HEK293 (cell line): ENCODE measurements around the gene SNAI1.

ENCODE experiments used
- YY1 ChIP-seq: fragments of 450-650 bp; formaldehyde crosslinking; IDR thresholded peaks from 2 replicates; pipeline ENCODE4 v1.5.1; 2018; ENCODE audit warnings: missing biosample characterization, missing genetic modification characterization
- ZEB2 ChIP-seq: fragments of 450-650 bp; formaldehyde crosslinking; IDR thresholded peaks from 2 replicates; pipeline ENCODE4 v1.5.1; 2016; ENCODE audit warnings: missing biosample characterization, missing genetic modification characterization
- ZNF133 ChIP-seq: fragments of 450-650 bp; formaldehyde crosslinking; IDR thresholded peaks from 2 replicates; pipeline ENCODE4 v1.5.1; 2016; ENCODE audit warnings: missing biosample characterization, missing genetic modification characterization
- ZNF138 ChIP-seq: fragments of 450-650 bp; formaldehyde crosslinking; IDR thresholded peaks from 2 replicates; pipeline ENCODE4 v1.5.1; 2016; ENCODE audit warnings: missing biosample characterization, missing genetic modification characterization, borderline replicate concordance
- ZNF248 ChIP-seq: fragments of 450-650 bp; formaldehyde crosslinking; IDR thresholded peaks from 2 replicates; pipeline ENCODE4 v1.5.1; 2017; ENCODE audit warnings: missing biosample characterization, missing genetic modification characterization
- ZNF529 ChIP-seq: fragments of 450-650 bp; formaldehyde crosslinking; IDR thresholded peaks from 2 replicates; pipeline ENCODE4 v1.5.1; 2017; ENCODE audit warnings: missing genetic modification characterization, missing biosample characterization; ENCODE audit not compliant: insufficient replicate concordance
- ZNF623 ChIP-seq: fragments of 450-650 bp; formaldehyde crosslinking; IDR thresholded peaks from 2 replicates; pipeline ENCODE4 v1.5.1; 2016; ENCODE audit warnings: missing biosample characterization, missing genetic modification characterization
- ZNF654 ChIP-seq: fragments of 450-650 bp; formaldehyde crosslinking; IDR thresholded peaks from 2 replicates; pipeline ENCODE4 v1.5.1; 2016; ENCODE audit warnings: low read depth, missing biosample characterization, missing genetic modification characterization
- ZNF660 ChIP-seq: fragments of 450-650 bp; IDR thresholded peaks from 2 replicates; pipeline ENCODE4 v1.5.1; 2018; ENCODE audit warnings: missing biosample characterization, mild to moderate bottlenecking, missing genetic modification characterization
- ZNF776 ChIP-seq: fragments of 450-650 bp; formaldehyde crosslinking; IDR thresholded peaks from 2 replicates; pipeline ENCODE4 v1.5.0; 2017; ENCODE audit warnings: missing biosample characterization, missing genetic modification characterization, borderline replicate concordance
- TF ChIP-seq, protein P1 (sequence below): fragments of 450-650 bp; formaldehyde crosslinking; IDR thresholded peaks from 2 replicates; pipeline ENCODE4 v1.5.1; 2016; ENCODE audit warnings: missing biosample characterization, missing genetic modification characterization

DNA sequence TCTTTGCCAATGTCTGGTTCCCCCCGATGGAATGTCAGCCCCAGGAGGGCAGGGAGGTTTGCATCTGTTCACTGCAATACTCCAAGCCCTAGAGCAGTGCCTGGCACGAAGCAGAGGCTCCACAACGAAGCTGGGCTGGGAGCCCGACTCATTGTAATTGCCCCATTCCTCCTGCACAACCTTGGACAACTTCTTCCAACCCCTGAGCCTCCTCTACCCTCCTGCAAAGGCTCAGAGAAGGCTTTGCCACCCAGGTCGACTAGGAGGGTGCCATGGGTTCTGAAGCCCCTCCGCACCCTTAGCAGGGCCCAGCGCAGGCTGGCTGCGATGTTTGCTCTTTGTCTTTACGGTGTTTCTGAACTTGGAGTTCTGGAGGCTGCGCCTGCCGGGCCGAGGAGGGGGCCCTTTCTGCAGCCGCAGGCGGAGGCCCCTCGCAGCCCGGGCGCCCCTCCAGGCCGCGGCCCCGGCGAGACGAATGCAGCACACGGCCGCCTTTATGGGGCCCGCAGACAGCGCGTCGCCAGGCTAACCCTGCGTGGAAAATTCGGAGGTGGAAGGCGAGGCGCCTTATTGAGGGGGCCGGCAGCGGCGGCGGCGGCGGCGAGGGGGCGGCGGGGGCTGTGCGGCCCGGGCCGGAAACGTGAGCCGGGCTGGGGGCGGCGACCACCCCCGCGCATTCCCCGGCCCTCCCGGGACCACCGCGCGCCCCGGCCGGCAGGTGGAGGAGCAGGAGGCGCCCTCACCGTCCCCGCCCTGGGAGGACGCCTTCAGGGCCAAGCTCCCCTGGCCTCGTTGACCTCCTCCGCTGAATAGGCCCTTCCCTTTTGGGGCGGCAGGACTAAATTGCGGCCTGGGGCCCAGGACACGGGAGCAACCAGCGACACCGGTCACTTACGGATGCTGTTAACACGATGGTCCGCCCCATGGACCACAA lies 27.0 kb downstream of the SNAI1 start:
- TF ChIP-seq ZNF660 (no peak), ZNF529 (no peak), ZNF138 (tag by site-specific recombination) (no peak), ZEB2 (tag by site-specific recombination) (no peak), ZNF248 (tag by site-specific recombination) (no peak), ZNF623 (tag by site-specific recombination) (no peak), ZNF654 (tag by site-specific recombination) (no peak), ZNF776 (tag by site-specific recombination) (no peak), ZNF133 (tag by site-specific recombination) (no peak), YY1 (tag by site-specific recombination) (no peak)
- TF ChIP-seq, protein P1, sequence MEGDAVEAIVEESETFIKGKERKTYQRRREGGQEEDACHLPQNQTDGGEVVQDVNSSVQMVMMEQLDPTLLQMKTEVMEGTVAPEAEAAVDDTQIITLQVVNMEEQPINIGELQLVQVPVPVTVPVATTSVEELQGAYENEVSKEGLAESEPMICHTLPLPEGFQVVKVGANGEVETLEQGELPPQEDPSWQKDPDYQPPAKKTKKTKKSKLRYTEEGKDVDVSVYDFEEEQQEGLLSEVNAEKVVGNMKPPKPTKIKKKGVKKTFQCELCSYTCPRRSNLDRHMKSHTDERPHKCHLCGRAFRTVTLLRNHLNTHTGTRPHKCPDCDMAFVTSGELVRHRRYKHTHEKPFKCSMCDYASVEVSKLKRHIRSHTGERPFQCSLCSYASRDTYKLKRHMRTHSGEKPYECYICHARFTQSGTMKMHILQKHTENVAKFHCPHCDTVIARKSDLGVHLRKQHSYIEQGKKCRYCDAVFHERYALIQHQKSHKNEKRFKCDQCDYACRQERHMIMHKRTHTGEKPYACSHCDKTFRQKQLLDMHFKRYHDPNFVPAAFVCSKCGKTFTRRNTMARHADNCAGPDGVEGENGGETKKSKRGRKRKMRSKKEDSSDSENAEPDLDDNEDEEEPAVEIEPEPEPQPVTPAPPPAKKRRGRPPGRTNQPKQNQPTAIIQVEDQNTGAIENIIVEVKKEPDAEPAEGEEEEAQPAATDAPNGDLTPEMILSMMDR (tag by site-specific recombination): no peak
